Thyroid gland (tissue), 4 donors: ENCODE data around the gene ASZ1. TPM values are rescaled to one million over a fixed set of nuclear protein-coding genes. Genes with fewer than 3 reads are reported as not detected.
"Not testable (repeated sequence)": the region's sequence is repeated elsewhere in the genome, so short reads cannot be mapped to it uniquely, and the experiment has no call there.

Experiments
- DNase-seq, 2 donors: peaks; one replicate each; pipeline ENCODE4 v3.0.0-alpha.2; 2019
- H3K27ac ChIP-seq, 3 donors: fragments of 200-600 bp; sonication (generic); 1 replicate in 2 of 3; 2 replicates in 1 of 3; pipeline ENCODE4 v1.5.1; 2016 to 2019; ENCODE audit warnings: mild to moderate bottlenecking in 1 of 3, moderate library complexity in 1 of 3
- H3K27me3 ChIP-seq: fragments of 200-600 bp; sonication (generic); one replicate; pipeline ENCODE4 v1.5.1; 2019
- H3K36me3 ChIP-seq, 2 donors: fragments of 200-600 bp; sonication (generic); one replicate each; pipeline ENCODE4 v1.5.1; 2016 to 2019
- H3K4me1 ChIP-seq, 2 donors: fragments of 200-600 bp; sonication (generic); one replicate each; pipeline ENCODE4 v1.5.1; 2017 to 2019
- H3K4me3 ChIP-seq, 3 donors: fragments of 200-600 bp; sonication (generic); replicated peaks in 1 of 3; 1 replicate in 2 of 3; 2 replicates in 1 of 3; pipeline ENCODE4 v1.5.1; 2016; ENCODE audit warnings: mild to moderate bottlenecking in 1 of 3
- H3K9me3 ChIP-seq: fragments of 200-600 bp; sonication (generic); one replicate; pipeline ENCODE4 v1.5.1; 2017
- CTCF ChIP-seq, 6 experiments: fragments of 200-600 bp in 3 of 6; fragments of 450-650 bp in 3 of 6; sonication (generic) in 3 of 6; IDR thresholded peaks; one replicate each; pipeline ENCODE4 v1.5.1; 2016 to 2019; ENCODE audit warnings: antibody characterized with exemption in 6 of 6, mild to moderate bottlenecking in 2 of 6, inconsistent platforms in 1 of 6, moderate library complexity in 1 of 6
- POLR2A ChIP-seq, 2 donors: fragments of 450-650 bp; IDR thresholded peaks; one replicate each; pipeline ENCODE4 v1.6.1; 2017; ENCODE audit warnings: antibody characterized with exemption in 2 of 2, mild to moderate bottlenecking in 2 of 2, moderate library complexity in 1 of 2
- WGBS, 2 donors: methylation state at CpG; one replicate each; pipeline ENCODE4 v1.1.5; 2017; 5-methylcytosine and 5-hydroxymethylcytosine counted together
- intact Hi-C: fragments of 100-400 bp; cut with DNase I; formaldehyde crosslinking; loops from one replicate; pipeline ENCODE4 v1.15.1; 2023
- total RNA-seq, 4 donors: library from RNA; depleted of rRNA; stranded (reverse); fragments of >200 nt; gene quantifications; one replicate each; pipeline ENCODE4 v1.2.3, GENCODE V29; 2016

The ASZ1 gene
- not detected for total RNA-seq

GRCh38 chr7:117427258-117427701 lies at the start of gene ASZ1:
Gene ASZ1, minus strand, starts transcription at chr7:117427493. Its CDS starts 33 bp downstream, at chr7:117427460.
- Histone ChIP-seq H3K9me3 (no peaks in the 10 kb centered on the region), H3K4me1 (no peaks in the 10 kb centered on the region), H3K27ac (no peak within 1 kb of the TSS), H3K36me3 (no peaks in the 10 kb centered on the region), H3K27me3 (no peaks in the 10 kb centered on the region), H3K4me3 (no peak within 1 kb of the TSS)
- TF ChIP-seq POLR2A (IDR thresholded peaks at IDR 0.05) (no peak), CTCF (IDR thresholded peaks at IDR 0.05) (no peak)
- no peak for DNase-seq
- WGBS, 2 donors: 81 to 85% methylated on average over 40 to 41 of the region's 41 CpGs
- intact Hi-C loops: no loop called here

GRCh38 chr7:117476557-117477215 lies 49.4 kb upstream of the ASZ1 start:
- Histone ChIP-seq H3K27me3 (no peaks in the 10 kb centered on the region), H3K4me3 (no peak overlapping the region), H3K4me1 (peaks cover 6 to 13% of the 10 kb centered on the region in 2 donors), H3K27ac (no peak overlapping the region), H3K9me3 (no peaks in the 10 kb centered on the region), H3K36me3 (no peaks in the 10 kb centered on the region)
- 81 to 85% methylated on average over 4 of the region's 4 CpGs for WGBS, 2 donors
- no peak for DNase-seq
- TF ChIP-seq POLR2A (IDR thresholded peaks at IDR 0.05) (no peak), CTCF (IDR thresholded peaks at IDR 0.05) (no peak)
- intact Hi-C loops: no loop called here

GRCh38 chr7:117472335-117472734 lies 45.0 kb upstream of the ASZ1 start:
- H3K36me3 ChIP-seq: no peaks in the 10 kb centered on the region
- H3K4me3 ChIP-seq: no peak overlapping the region
- no peaks in the 10 kb centered on the region for H3K9me3 ChIP-seq
- H3K27me3 ChIP-seq: no peaks in the 10 kb centered on the region
- H3K27ac ChIP-seq: no peak overlapping the region
- no peaks in the 10 kb centered on the region for H3K4me1 ChIP-seq
- DNase-seq: no peak
- no peak for TF ChIP-seq POLR2A (IDR thresholded peaks at IDR 0.05)
- no peak for TF ChIP-seq CTCF (IDR thresholded peaks at IDR 0.05)
- intact Hi-C loops: no loop called here

- intact Hi-C loops: no loop called here
- Histone ChIP-seq H3K27me3 (no peaks in the 10 kb centered on the region), H3K27ac (no peak overlapping the region), H3K9me3 (no peaks in the 10 kb centered on the region), H3K4me1 (no peaks in the 10 kb centered on the region), H3K4me3 (no peak overlapping the region), H3K36me3 (no peaks in the 10 kb centered on the region)
- TF ChIP-seq CTCF (IDR thresholded peaks at IDR 0.05) (no peak), POLR2A (IDR thresholded peaks at IDR 0.05) (no peak)
- WGBS, 2 donors: 68 to 69% methylated on average over 5 of the region's 5 CpGs
- no peak for DNase-seq
Measured at GRCh38 chr7:117470777-117471176, 43.5 kb upstream of the ASZ1 start.

GRCh38 chr7:117468174-117468573 lies 40.9 kb upstream of the ASZ1 start:
- no peak for TF ChIP-seq CTCF (IDR thresholded peaks at IDR 0.05)
- TF ChIP-seq POLR2A (IDR thresholded peaks at IDR 0.05): no peak
- 91 to 92% methylated on average over 2 of the region's 2 CpGs for WGBS, 2 donors
- intact Hi-C loops: no loop called here

GRCh38 chr7:117460815-117461214 lies 33.5 kb upstream of the ASZ1 start:
- H3K9me3 ChIP-seq, DNase-seq, H3K36me3 ChIP-seq, intact Hi-C loops, H3K4me3 ChIP-seq, H3K4me1 ChIP-seq, H3K27me3 ChIP-seq, H3K27ac ChIP-seq: not testable (repeated sequence)
- WGBS, 2 donors: 93 to 96% methylated on average over 4 of the region's 4 CpGs

More at GRCh38 chr7:117468174-117468573, 40.9 kb upstream of the ASZ1 start:
- Histone ChIP-seq H3K4me3 (no peak overlapping the region), H3K27ac (no peak overlapping the region), H3K9me3 (no peaks in the 10 kb centered on the region), H3K4me1 (no peaks in the 10 kb centered on the region), H3K36me3 (no peaks in the 10 kb centered on the region), H3K27me3 (no peaks in the 10 kb centered on the region)
- no peak for DNase-seq
